K562 (cell line): ENCODE measurements around the gene HAS3. TPM values are rescaled to one million over a fixed set of nuclear protein-coding genes. Genes with fewer than 3 reads are reported as not detected.

ENCODE experiments used
- BACH1 ChIP-seq: fragments of 200-800 bp; sonication (Bioruptor generic); IDR thresholded peaks from 2 replicates; pipeline ENCODE4 v1.6.1; 2016; ENCODE audit warnings: missing genetic modification characterization, missing compliant biosample characterization
- GTF2F1 ChIP-seq: IDR thresholded peaks from 2 replicates; pipeline ENCODE4 v1.6.1; 2011; ENCODE audit warnings: low read depth, low read length, improper control_type of control experiment
- PKNOX1 ChIP-seq: fragments of 450-650 bp; IDR thresholded peaks from 2 replicates; pipeline ENCODE4 v1.6.1; 2016
- RBM22 ChIP-seq: fragments of 200-400 bp; formaldehyde crosslinking; IDR thresholded peaks from 2 replicates; pipeline ENCODE4 v1.6.1; 2018; ENCODE audit warnings: low read length, low read depth; ENCODE audit not compliant: poor library complexity, severe bottlenecking
- TBP ChIP-seq: optimal IDR thresholded peaks from 2 replicates; pipeline ENCODE3; 2011; ENCODE audit warnings: low read depth, low read length, improper control_type of control experiment
- XRCC5 ChIP-seq: fragments of 200-400 bp; formaldehyde crosslinking; IDR thresholded peaks from 2 replicates; pipeline ENCODE4 v1.6.1; 2017; ENCODE audit warnings: low read depth, mild to moderate bottlenecking, low read length
- ZFX ChIP-seq: sonication (generic); formaldehyde crosslinking; IDR thresholded peaks from 2 replicates; pipeline ENCODE4 v1.8.0; 2022; ENCODE audit warnings: mild to moderate bottlenecking, missing genetic modification reagents, moderate library complexity
- polyA plus RNA-seq, 8 experiments: library from polyadenylated mRNA; depleted of rRNA in 4 of 8; stranded (reverse) in 5 of 8; unstranded in 3 of 8; fragments of >200 nt; fragmentation: Nextera tagmentation in 2 of 8; fragmentation: Illumina TruSeq in 1 of 8; extraction: Ambion mirVana in 2 of 8; extraction: Trizol in 1 of 8; gene quantifications; 2 replicates each; pipeline versions ENCODE4 v1.2.1 to v1.2.3, GENCODE V29; 2011 to 2014; ENCODE audit warnings: inconsistent platforms in 1 of 8, missing spikeins in 1 of 8
- total RNA-seq, 7 experiments: library from RNA; depleted of rRNA in 6 of 7; stranded (reverse); fragments of >200 nt in 6 of 7; fragmentation: Illumina TruSeq in 2 of 7; extraction: Trizol in 2 of 7; gene quantifications; 2 replicates each; pipeline versions ENCODE4 v1.2.1 to v1.2.3, GENCODE V29; 2011 to 2021; ENCODE audit warnings: low replicate concordance in 1 of 7
- TF ChIP-seq, protein P1 (sequence below): fragments of 250-450 bp; sonication (Bioruptor Pico); IDR thresholded peaks from 2 replicates; pipeline ENCODE4 v1.8.0; 2021; ENCODE audit warnings: mild to moderate bottlenecking, moderate library complexity
- TF ChIP-seq, protein P2 (sequence below): IDR thresholded peaks from 2 replicates; pipeline ENCODE4 v1.6.1; 2016; ENCODE audit warnings: missing genetic modification characterization, missing compliant biosample characterization
- TF ChIP-seq, protein P3 (sequence below): fragments of 200-800 bp; sonication (Bioruptor generic); IDR thresholded peaks from 2 replicates; pipeline ENCODE4 v1.6.1; 2017; ENCODE audit warnings: missing genetic modification characterization, missing compliant biosample characterization

HAS3 gene
- total and polyA plus RNA-seq, 9 of the 15 experiments (the other 6 are each of a cell fraction or from before 2014, with no cell fraction given): 0.04 to 0.33 (median 0.13) TPM; not detected in 1

GRCh38 chr16:69132424-69133252, 27.2 kb downstream of the HAS3 start, which contains the start of the genes CHTF8 and UTP4 (continued):
- TF ChIP-seq ZFX (CRISPR knock-in tag) (peak; percentile 47), BACH1 (tag) (no peak), GTF2F1 (peak; percentile 11; the same call in 1 of the 2 replicates), PKNOX1 (no peak), XRCC5 (no peak), RBM22 (peak; percentile 59), TBP (peak; percentile 66)
- TF ChIP-seq, protein P1, sequence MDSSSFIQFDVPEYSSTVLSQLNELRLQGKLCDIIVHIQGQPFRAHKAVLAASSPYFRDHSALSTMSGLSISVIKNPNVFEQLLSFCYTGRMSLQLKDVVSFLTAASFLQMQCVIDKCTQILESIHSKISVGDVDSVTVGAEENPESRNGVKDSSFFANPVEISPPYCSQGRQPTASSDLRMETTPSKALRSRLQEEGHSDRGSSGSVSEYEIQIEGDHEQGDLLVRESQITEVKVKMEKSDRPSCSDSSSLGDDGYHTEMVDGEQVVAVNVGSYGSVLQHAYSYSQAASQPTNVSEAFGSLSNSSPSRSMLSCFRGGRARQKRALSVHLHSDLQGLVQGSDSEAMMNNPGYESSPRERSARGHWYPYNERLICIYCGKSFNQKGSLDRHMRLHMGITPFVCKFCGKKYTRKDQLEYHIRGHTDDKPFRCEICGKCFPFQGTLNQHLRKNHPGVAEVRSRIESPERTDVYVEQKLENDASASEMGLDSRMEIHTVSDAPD (CRISPR knock-in tag): no peak
- TF ChIP-seq, protein P2, sequence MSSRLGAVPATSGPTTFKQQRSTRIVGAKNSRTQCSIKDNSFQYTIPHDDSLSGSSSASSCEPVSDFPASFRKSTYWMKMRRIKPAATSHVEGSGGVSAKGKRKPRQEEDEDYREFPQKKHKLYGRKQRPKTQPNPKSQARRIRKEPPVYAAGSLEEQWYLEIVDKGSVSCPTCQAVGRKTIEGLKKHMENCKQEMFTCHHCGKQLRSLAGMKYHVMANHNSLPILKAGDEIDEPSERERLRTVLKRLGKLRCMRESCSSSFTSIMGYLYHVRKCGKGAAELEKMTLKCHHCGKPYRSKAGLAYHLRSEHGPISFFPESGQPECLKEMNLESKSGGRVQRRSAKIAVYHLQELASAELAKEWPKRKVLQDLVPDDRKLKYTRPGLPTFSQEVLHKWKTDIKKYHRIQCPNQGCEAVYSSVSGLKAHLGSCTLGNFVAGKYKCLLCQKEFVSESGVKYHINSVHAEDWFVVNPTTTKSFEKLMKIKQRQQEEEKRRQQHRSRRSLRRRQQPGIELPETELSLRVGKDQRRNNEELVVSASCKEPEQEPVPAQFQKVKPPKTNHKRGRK (tag): no peak
- TF ChIP-seq, protein P3, sequence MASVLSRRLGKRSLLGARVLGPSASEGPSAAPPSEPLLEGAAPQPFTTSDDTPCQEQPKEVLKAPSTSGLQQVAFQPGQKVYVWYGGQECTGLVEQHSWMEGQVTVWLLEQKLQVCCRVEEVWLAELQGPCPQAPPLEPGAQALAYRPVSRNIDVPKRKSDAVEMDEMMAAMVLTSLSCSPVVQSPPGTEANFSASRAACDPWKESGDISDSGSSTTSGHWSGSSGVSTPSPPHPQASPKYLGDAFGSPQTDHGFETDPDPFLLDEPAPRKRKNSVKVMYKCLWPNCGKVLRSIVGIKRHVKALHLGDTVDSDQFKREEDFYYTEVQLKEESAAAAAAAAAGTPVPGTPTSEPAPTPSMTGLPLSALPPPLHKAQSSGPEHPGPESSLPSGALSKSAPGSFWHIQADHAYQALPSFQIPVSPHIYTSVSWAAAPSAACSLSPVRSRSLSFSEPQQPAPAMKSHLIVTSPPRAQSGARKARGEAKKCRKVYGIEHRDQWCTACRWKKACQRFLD: 0 out of 2 replicates have a peak, but pooled peaks have one; percentile 52
